Glutamatergic neuron (in vitro differentiated cells): Measurements from ENCODE around the gene METRN. TPM values are rescaled to one million over a fixed set of nuclear protein-coding genes. Genes with fewer than 3 reads are reported as not detected.
A peak's percentile ranks its signal among the peaks of the same experiment; 100 is the strongest.

Experiments used
- DNase-seq: peaks from one replicate; pipeline ENCODE4 v3.0.0; 2022
- H3K27ac Mint-ChIP-seq: one replicate; pipeline ENCODE4 v1.8.0; 2020; ENCODE audit warnings: mild to moderate bottlenecking, mixed read lengths, inconsistent platforms; ENCODE audit not compliant: unreplicated experiment
- H3K27me3 Mint-ChIP-seq: one replicate; pipeline ENCODE4 v1.8.0; 2020; ENCODE audit warnings: mild to moderate bottlenecking, moderate library complexity, mixed read lengths, inconsistent platforms; ENCODE audit not compliant: unreplicated experiment
- H3K36me3 Mint-ChIP-seq: one replicate; pipeline ENCODE4 v1.8.0; 2020; ENCODE audit warnings: mild to moderate bottlenecking, mixed read lengths, inconsistent platforms; ENCODE audit not compliant: unreplicated experiment
- H3K4me1 Mint-ChIP-seq: one replicate; pipeline ENCODE4 v1.8.0; 2020; ENCODE audit warnings: mild to moderate bottlenecking, low read depth, mixed read lengths, inconsistent platforms; ENCODE audit not compliant: unreplicated experiment
- H3K4me3 Mint-ChIP-seq: one replicate; pipeline ENCODE4 v1.8.0; 2020; ENCODE audit warnings: mild to moderate bottlenecking, mixed read lengths, inconsistent platforms; ENCODE audit not compliant: unreplicated experiment
- H3K9me3 Mint-ChIP-seq: one replicate; pipeline ENCODE4 v1.8.0; 2020; ENCODE audit warnings: mild to moderate bottlenecking, moderate library complexity, mixed read lengths, inconsistent platforms; ENCODE audit not compliant: unreplicated experiment
- total RNA-seq: library from RNA; stranded (reverse); fragmentation: NEBNext Ultra II Directional; extraction: Animal tissue kit (Norgen Biotek cat#: 25700); gene quantifications from one replicate; pipeline ENCODE4 v1.2.1, GENCODE V29; 2021; ENCODE audit not compliant: unreplicated experiment
- TF ChIP-seq, protein P1 (sequence below): fragments of 200-600 bp; sonication (generic); IDR thresholded peaks from one replicate; pipeline ENCODE4 v1.5.0; 2021; ENCODE audit not compliant: partially characterized antibody, unreplicated experiment

METRN gene
- total RNA-seq, 1 donor from 2014 or later: 134 TPM

- Mint-ChIP-seq H3K36me3 (no peaks in the 10 kb centered on the region), H3K9me3 (peaks cover 7% of the 10 kb centered on the region), H3K4me1 (peaks cover 9% of the 10 kb centered on the region), H3K27ac (peak overlapping the region; percentile 73), H3K27me3 (peaks cover 11% of the 10 kb centered on the region), H3K4me3 (peak overlapping the region; percentile 82)
- TF ChIP-seq, protein P1, sequence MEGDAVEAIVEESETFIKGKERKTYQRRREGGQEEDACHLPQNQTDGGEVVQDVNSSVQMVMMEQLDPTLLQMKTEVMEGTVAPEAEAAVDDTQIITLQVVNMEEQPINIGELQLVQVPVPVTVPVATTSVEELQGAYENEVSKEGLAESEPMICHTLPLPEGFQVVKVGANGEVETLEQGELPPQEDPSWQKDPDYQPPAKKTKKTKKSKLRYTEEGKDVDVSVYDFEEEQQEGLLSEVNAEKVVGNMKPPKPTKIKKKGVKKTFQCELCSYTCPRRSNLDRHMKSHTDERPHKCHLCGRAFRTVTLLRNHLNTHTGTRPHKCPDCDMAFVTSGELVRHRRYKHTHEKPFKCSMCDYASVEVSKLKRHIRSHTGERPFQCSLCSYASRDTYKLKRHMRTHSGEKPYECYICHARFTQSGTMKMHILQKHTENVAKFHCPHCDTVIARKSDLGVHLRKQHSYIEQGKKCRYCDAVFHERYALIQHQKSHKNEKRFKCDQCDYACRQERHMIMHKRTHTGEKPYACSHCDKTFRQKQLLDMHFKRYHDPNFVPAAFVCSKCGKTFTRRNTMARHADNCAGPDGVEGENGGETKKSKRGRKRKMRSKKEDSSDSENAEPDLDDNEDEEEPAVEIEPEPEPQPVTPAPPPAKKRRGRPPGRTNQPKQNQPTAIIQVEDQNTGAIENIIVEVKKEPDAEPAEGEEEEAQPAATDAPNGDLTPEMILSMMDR: no peak
- DNase-seq: peak; percentile 79
Measured at GRCh38 chr16:678858-679813, 35.8 kb upstream of the METRN start.

DNA sequence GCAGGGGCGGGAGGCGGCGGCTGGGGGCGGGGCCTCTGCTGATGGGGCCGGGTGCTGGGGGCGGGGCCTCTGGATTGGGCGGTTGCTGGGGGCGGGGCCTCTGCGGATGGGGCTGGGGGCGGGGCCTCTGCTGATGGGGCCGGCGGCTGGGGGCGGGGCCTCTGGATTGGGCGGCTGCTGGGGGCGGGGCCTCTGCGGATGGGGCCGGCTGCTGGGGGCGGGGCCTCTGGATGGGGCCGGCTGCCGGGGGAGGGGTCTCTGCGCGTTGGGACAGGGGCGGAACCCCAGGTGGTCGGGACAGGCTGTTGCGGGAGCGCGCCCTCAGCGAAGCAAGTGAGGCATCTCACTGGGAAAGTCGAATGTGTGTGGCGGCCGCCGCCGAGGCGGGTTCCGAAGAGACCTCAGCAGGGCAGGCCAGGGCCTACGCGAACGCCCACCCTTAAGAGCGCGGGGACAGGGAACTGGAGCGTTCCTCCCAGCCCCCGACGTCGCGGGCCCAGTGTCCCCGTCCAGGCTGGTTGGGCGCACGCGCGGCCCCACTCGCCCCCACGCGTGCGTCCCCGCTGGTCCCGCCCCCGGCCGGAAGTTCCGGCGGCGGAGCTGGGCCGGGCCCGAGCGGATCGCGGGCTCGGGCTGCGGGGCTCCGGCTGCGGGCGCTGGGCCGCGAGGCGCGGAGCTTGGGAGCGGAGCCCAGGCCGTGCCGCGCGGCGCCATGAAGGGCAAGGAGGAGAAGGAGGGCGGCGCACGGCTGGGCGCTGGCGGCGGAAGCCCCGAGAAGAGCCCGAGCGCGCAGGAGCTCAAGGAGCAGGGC is 34.9 kb upstream of the METRN start, which contains the start of gene STUB1:
Gene STUB1 (plus strand): TSS at position 597 of the 811 bp plus-strand sequence. CDS start 116 bp downstream, at position 713.
- Mint-ChIP-seq H3K4me1 (peaks cover 9% of the 10 kb centered on the region), H3K27ac (peak within 1 kb of the TSS; percentile 72), H3K27me3 (peaks cover 11% of the 10 kb centered on the region), H3K9me3 (peaks cover 6% of the 10 kb centered on the region), H3K4me3 (peak within 1 kb of the TSS; percentile 84), H3K36me3 (no peaks in the 10 kb centered on the region)
- TF ChIP-seq, protein P1: no peak
- DNase-seq: peak; percentile 94

DNA sequence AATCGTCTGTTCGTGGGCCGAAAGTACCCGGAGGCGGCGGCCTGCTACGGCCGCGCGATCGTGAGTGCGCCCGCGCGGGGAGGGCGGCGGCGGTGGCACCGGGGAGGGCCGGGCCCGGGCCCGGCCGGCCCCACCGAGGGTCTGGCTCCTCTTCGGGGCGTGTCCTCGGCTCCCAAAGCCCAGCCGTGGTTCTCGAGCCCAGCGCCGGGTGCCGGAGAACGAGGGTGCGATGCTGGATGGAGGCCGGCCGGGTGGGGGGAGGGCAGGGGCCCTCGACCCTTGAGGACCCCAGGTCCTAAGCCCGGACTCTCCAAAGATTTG is 34.3 kb upstream of the METRN start:
- peak overlapping the region; percentile 81 for H3K4me3 Mint-ChIP-seq
- H3K4me1 Mint-ChIP-seq: peaks cover 9% of the 10 kb centered on the region
- H3K27me3 Mint-ChIP-seq: peaks cover 9% of the 10 kb centered on the region
- TF ChIP-seq, protein P1: no peak
- H3K36me3 Mint-ChIP-seq: no peaks in the 10 kb centered on the region
- DNase-seq: no peak
- peaks cover 4% of the 10 kb centered on the region for H3K9me3 Mint-ChIP-seq
- no peak overlapping the region for H3K27ac Mint-ChIP-seq

- no peak for DNase-seq
- Mint-ChIP-seq H3K9me3 (peaks cover 7% of the 10 kb centered on the region), H3K36me3 (no peaks in the 10 kb centered on the region), H3K27me3 (peaks cover 9% of the 10 kb centered on the region), H3K4me1 (peaks cover 9% of the 10 kb centered on the region), H3K27ac (no peak overlapping the region), H3K4me3 (peak overlapping the region; percentile 81)
- TF ChIP-seq, protein P1: no peak
Measured at GRCh38 chr16:680967-681745, 33.8 kb upstream of the METRN start.
